Brain microvascular endothelial cell (primary cell): ENCODE results near the gene RHBDD2.
A peak's percentile ranks its signal among the peaks of the same experiment; 100 is the strongest.
"Not testable (repeated sequence)": the region's sequence is repeated elsewhere in the genome, so short reads cannot be mapped to it uniquely, and the experiment has no call there.

Experiments
- DNase-seq: peaks from one replicate; pipeline ENCODE4 v3.0.0-alpha.2; 2020
- H3K27ac ChIP-seq: fragments of 250-450 bp; sonication (Bioruptor Pico); 2 replicates; pipeline ENCODE4 v1.5.1; 2020; ENCODE audit warnings: mild to moderate bottlenecking, moderate library complexity
- H3K27me3 ChIP-seq: fragments of 250-450 bp; sonication (Bioruptor Pico); replicated peaks from 2 replicates; pipeline ENCODE4 v1.5.1; 2020; ENCODE audit warnings: mild to moderate bottlenecking
- H3K36me3 ChIP-seq: fragments of 250-450 bp; sonication (Bioruptor Pico); replicated peaks from 2 replicates; pipeline ENCODE4 v1.5.1; 2020; ENCODE audit warnings: mild to moderate bottlenecking
- H3K4me3 ChIP-seq: 2 replicates; pipeline ENCODE4 v1.5.1; 2011; ENCODE audit warnings: low read depth, mild to moderate bottlenecking, control low read depth, low read length, moderate library complexity
- in situ Hi-C: cut with HindIII; loops from 2 replicates; pipeline ENCODE4 v1.10.0; 2017; ENCODE audit warnings: low sequenced_read_pairs, low pct_ligation_motif_present
- TF ChIP-seq, protein P1 (sequence below): IDR thresholded peaks from 2 replicates; pipeline ENCODE4 v1.5.1; 2011; ENCODE audit warnings: low read depth, mild to moderate bottlenecking, moderate library complexity, low read length, control low read depth, inconsistent platforms; ENCODE audit errors: missing control alignments

The RHBDD2 gene

DNA sequence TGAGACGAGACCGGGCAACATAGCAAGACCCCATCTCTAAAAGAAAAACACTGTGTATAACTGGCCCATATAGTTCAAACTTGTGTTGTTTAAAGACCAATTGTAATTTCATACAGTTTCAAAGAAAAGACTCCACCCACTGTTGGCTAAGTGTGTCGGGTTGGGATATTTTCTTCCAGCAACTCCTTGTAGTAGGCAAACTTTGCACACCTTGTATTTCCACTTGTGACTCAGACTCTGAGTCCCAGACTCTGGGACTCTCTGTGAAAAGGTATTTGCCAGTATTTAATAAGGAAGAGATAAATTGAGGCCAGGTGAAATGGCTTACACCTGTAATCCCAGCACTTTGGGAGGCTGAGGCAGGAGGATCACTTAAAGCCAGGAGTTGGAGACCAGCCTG, 29.3 kb upstream of the RHBDD2 start:
- Histone ChIP-seq H3K27ac (no peak overlapping the region), H3K27me3 (no peaks in the 10 kb centered on the region), H3K36me3 (no peaks in the 10 kb centered on the region), H3K4me3 (no peak overlapping the region)
- no peak for DNase-seq
- TF ChIP-seq, protein P1, sequence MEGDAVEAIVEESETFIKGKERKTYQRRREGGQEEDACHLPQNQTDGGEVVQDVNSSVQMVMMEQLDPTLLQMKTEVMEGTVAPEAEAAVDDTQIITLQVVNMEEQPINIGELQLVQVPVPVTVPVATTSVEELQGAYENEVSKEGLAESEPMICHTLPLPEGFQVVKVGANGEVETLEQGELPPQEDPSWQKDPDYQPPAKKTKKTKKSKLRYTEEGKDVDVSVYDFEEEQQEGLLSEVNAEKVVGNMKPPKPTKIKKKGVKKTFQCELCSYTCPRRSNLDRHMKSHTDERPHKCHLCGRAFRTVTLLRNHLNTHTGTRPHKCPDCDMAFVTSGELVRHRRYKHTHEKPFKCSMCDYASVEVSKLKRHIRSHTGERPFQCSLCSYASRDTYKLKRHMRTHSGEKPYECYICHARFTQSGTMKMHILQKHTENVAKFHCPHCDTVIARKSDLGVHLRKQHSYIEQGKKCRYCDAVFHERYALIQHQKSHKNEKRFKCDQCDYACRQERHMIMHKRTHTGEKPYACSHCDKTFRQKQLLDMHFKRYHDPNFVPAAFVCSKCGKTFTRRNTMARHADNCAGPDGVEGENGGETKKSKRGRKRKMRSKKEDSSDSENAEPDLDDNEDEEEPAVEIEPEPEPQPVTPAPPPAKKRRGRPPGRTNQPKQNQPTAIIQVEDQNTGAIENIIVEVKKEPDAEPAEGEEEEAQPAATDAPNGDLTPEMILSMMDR: no peak
- in situ Hi-C loops: no loop called here

DNA sequence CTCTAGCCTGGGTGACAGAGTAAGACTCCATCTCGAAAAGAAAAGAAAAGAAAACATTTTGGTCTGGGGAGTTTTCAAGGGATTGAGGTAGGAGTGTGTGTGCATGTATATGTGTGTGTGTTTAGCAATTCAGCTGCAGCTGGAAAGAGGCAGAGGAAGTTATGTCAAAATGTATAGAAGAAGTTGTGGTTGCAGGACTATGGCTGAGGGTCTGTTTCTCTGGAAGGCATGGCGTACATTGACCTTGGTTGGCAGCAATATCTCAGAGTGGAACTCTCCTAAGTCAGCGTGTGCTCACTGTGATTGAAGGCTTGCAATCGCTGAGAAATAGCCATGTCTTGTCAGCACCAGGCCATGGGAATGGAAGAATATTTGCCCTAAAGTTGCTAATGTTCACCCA, 28.6 kb upstream of the RHBDD2 start:
- no peak for DNase-seq
- Histone ChIP-seq H3K36me3 (no peaks in the 10 kb centered on the region), H3K4me3 (no peak overlapping the region), H3K27ac (no peak overlapping the region), H3K27me3 (no peaks in the 10 kb centered on the region)
- in situ Hi-C loops: no loop called here
- TF ChIP-seq, protein P1: no peak

DNA sequence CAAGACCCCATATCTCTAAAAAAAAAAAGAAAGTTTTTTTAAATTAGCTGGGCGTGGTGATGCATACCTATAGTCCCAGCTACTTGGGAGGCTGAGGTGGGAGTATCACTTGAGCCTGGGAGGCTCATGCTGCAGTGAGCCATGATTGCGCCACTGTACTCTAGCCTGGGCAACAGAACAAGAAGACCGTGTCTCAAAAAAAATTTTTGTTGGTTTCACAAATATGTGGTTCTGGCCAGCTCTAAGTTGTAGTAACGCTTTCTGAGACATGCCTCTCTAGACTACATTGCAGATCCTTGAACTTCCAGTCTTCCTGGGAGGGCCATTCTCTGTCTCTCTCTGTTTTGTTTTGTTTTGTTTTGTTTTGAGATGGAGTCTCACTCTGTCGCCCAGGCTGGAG, 24.6 kb upstream of the RHBDD2 start:
- Histone ChIP-seq H3K27ac (no peak overlapping the region), H3K36me3 (no peaks in the 10 kb centered on the region), H3K4me3 (no peak overlapping the region), H3K27me3 (no peaks in the 10 kb centered on the region)
- peak; percentile 20 for DNase-seq
- TF ChIP-seq, protein P1: no peak
- in situ Hi-C loops: no loop called here

GRCh38 chr7:75854813-75855345, 24.0 kb upstream of the RHBDD2 start:
- H3K4me3 ChIP-seq, H3K36me3 ChIP-seq, H3K27me3 ChIP-seq, H3K27ac ChIP-seq, in situ Hi-C loops, DNase-seq: not testable (repeated sequence)

DNA sequence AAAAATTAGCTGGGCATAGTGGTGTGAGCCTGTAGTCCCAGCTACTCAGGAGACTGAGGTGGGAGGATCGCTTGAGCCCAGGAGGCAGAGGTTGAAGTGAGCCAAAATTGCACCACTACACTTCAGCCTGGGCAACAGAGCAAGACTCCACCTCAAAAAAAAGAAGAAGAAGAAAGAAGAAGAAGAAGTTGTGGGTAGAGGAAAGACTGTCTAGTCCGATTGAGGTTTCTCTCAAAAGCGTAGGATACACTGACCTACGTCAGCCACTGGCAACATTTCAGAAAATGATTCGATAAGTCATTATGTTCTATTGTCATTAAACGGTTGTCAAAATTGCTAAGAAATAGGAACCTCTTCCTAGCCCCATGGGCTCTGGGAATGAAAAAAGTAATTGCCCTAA, 22.3 kb upstream of the RHBDD2 start:
- in situ Hi-C loops: no loop called here
- H3K4me3 ChIP-seq: no peak overlapping the region
- H3K36me3 ChIP-seq: no peaks in the 10 kb centered on the region
- H3K27ac ChIP-seq: no peak overlapping the region
- TF ChIP-seq, protein P1: no peak
- DNase-seq: no peak
- H3K27me3 ChIP-seq: no peaks in the 10 kb centered on the region

DNA sequence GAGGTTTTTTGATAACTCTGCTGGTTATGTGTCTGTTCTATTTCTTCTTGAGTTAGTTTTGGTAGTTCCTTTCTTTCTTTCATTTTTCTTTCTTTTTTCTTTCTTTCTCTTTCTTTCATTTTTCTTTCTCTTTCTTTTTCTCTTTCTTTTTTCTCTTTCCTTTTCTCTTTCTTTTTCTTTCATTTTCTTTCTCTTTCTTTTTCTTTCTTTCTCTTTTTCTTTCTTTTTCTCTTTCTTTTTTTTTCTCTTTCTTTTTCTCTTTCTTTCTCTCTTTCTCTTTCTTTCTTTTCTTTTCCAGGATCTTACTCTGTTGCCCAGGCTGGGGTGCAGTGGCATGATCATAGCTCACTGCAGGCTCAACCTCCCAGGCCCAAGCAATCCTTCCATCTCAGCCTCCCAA, 20.4 kb upstream of the RHBDD2 start:
- Histone ChIP-seq H3K27ac (no peak overlapping the region), H3K36me3 (no peaks in the 10 kb centered on the region), H3K4me3 (no peak overlapping the region), H3K27me3 (no peaks in the 10 kb centered on the region)
- DNase-seq: no peak
- in situ Hi-C loops: no loop called here
- TF ChIP-seq, protein P1: no peak
